A549 (cell line): Measurements from ENCODE around the gene RYR3. TPM values are rescaled to one million over a fixed set of nuclear protein-coding genes. Genes with fewer than 3 reads are reported as not detected.

Experiments
- ATAC-seq, 2 experiments: fragments of 200-7000 bp in 1 of 2; fragments of >200 bp in 1 of 2; cut with Nextera tagmentation in 1 of 2; cut with Tn5 transposase in 1 of 2; 3 replicates each; pipeline versions ENCODE4 v1.8.0 to v1.9.1; 2018 to 2020; ENCODE audit warnings: mild to moderate bottlenecking in 1 of 2, moderate library complexity in 1 of 2
- CTCF ChIA-PET: fragments of 300-600 bp; sonication (Branson Sonifier 250); formaldehyde crosslinking; extraction: SDS; loops from one replicate; lab custom pipeline; 2021; ENCODE audit warnings: antibody characterized with exemption, inconsistent platforms; lab: Yijun Ruan, JAX
- POLR2A ChIA-PET: fragments of 350-600 bp; formaldehyde crosslinking; extraction: SDS; loops from one replicate; lab custom pipeline; 2021; ENCODE audit warnings: antibody characterized with exemption, inconsistent platforms; lab: Yijun Ruan, JAX
- DNase-seq, 2 experiments: peaks; one replicate each; pipeline versions ENCODE4 v3.0.0 to v3.0.0-alpha.2; 2011 to 2016; ENCODE audit warnings: low read depth in 1 of 2, low spot score in 1 of 2
- FAIRE-seq: peaks from 2 replicates; lab custom pipeline; 2011; peaks lifted over from hg19 to GRCh38; lab: Jason Lieb, UNC
- H3K27ac ChIP-seq, 2 experiments: fragments of >200 bp; sonication (Bioruptor Twin); formaldehyde crosslinking; 3 replicates each; pipeline ENCODE4 v1.5.1; 2016 to 2017
- H3K4me1 ChIP-seq: fragments of >200 bp; sonication (Bioruptor Twin); formaldehyde crosslinking; 3 replicates; pipeline ENCODE4 v1.6.1; 2016
- H3K4me2 ChIP-seq: fragments of >200 bp; sonication (Bioruptor Twin); formaldehyde crosslinking; 3 replicates; pipeline ENCODE4 v1.6.1; 2016
- H3K4me3 ChIP-seq: fragments of >200 bp; sonication (Bioruptor Twin); formaldehyde crosslinking; 3 replicates; pipeline ENCODE4 v1.5.1; 2016
- H3K9me3 ChIP-seq: fragments of >200 bp; sonication (Bioruptor Twin); formaldehyde crosslinking; 3 replicates; pipeline ENCODE4 v1.6.1; 2016
- CBX8 ChIP-seq: fragments of 200-600 bp; sonication (generic); IDR thresholded peaks from 2 replicates; pipeline ENCODE4 v1.6.1; 2016
- CHD2 ChIP-seq: fragments of 150-350 bp; IDR thresholded peaks from 2 replicates; pipeline ENCODE4 v1.6.1; 2014; ENCODE audit warnings: low read length; ENCODE audit not compliant: partially characterized antibody
- EP300 ChIP-seq, 2 experiments: fragments of >200 bp; sonication (Bioruptor Twin); formaldehyde crosslinking; IDR thresholded peaks; 2 replicates in 1 of 2; 3 replicates in 1 of 2; pipeline ENCODE4 v1.6.1; 2016 to 2017
- FOSL2 ChIP-seq, 2 experiments: fragments of 450-650 bp in 1 of 2; fragments of >200 bp in 1 of 2; sonication (Bioruptor Twin) in 1 of 2; formaldehyde crosslinking; IDR thresholded peaks; 2 replicates each; pipeline versions ENCODE4 v1.5.0 to v1.6.1; 2016 to 2020; ENCODE audit warnings: mild to moderate bottlenecking in 1 of 2, moderate library complexity in 1 of 2
- GATA3 ChIP-seq: IDR thresholded peaks from 2 replicates; pipeline ENCODE4 v1.6.1; 2012; ENCODE audit warnings: borderline replicate concordance
- HEYL ChIP-seq: fragments of 250-450 bp; sonication (Bioruptor Pico); IDR thresholded peaks from 2 replicates; pipeline ENCODE4 v1.8.0; 2021; ENCODE audit warnings: mild to moderate bottlenecking, moderate library complexity
- HOXB13 ChIP-seq: fragments of 250-450 bp; sonication (Bioruptor Pico); IDR thresholded peaks from 2 replicates; pipeline ENCODE4 v1.5.0; 2020; ENCODE audit warnings: low read depth, mild to moderate bottlenecking, moderate library complexity
- KDM1A ChIP-seq: fragments of 200-600 bp; sonication (generic); IDR thresholded peaks from 2 replicates; pipeline ENCODE4 v1.6.1; 2016; ENCODE audit warnings: low read depth, mild to moderate bottlenecking
- MAFK ChIP-seq: fragments of 450-650 bp; IDR thresholded peaks from 2 replicates; pipeline ENCODE4 v1.6.1; 2014; ENCODE audit not compliant: partially characterized antibody
- MAZ ChIP-seq: fragments of 150-350 bp; IDR thresholded peaks from 2 replicates; pipeline ENCODE4 v1.6.1; 2014; ENCODE audit warnings: antibody characterized with exemption, low read depth, low read length, borderline replicate concordance
- PHF8 ChIP-seq: fragments of 200-600 bp; sonication (generic); IDR thresholded peaks from 2 replicates; pipeline ENCODE4 v1.6.1; 2016; ENCODE audit warnings: low read depth, mild to moderate bottlenecking, antibody characterized with exemption, moderate library complexity, borderline replicate concordance
- POLR2A ChIP-seq: IDR thresholded peaks from 2 replicates; pipeline ENCODE4 v1.6.1; 2012; ENCODE audit warnings: mild to moderate bottlenecking, low read length
- RAD21 ChIP-seq, 2 experiments: fragments of >200 bp in 1 of 2; sonication (Bioruptor Twin) in 1 of 2; formaldehyde crosslinking in 1 of 2; IDR thresholded peaks in 1 of 2; conservative IDR thresholded peaks in 1 of 2; 2 replicates in 1 of 2; 3 replicates in 1 of 2; pipeline ENCODE4 v1.6.1; 2012 to 2018; ENCODE audit warnings: inconsistent platforms in 1 of 2
- RARB ChIP-seq: fragments of 250-450 bp; sonication (Bioruptor Pico); IDR thresholded peaks from 2 replicates; pipeline ENCODE4 v1.8.0; 2021; ENCODE audit warnings: mild to moderate bottlenecking, moderate library complexity
- RCOR1 ChIP-seq: fragments of 150-350 bp; IDR thresholded peaks from 2 replicates; pipeline ENCODE4 v1.6.1; 2014; ENCODE audit warnings: antibody characterized with exemption, low read length, low read depth
- RFX5 ChIP-seq: fragments of 450-650 bp; IDR thresholded peaks from 2 replicates; pipeline ENCODE4 v1.7.1; 2014; ENCODE audit warnings: antibody characterized with exemption, mild to moderate bottlenecking, moderate library complexity
- SMC3 ChIP-seq: fragments of >200 bp; sonication (Bioruptor Twin); formaldehyde crosslinking; IDR thresholded peaks from 3 replicates; pipeline ENCODE4 v1.6.1; 2018; ENCODE audit warnings: inconsistent platforms
- ZC3H11A ChIP-seq: fragments of 450-650 bp; IDR thresholded peaks from 2 replicates; pipeline ENCODE4 v1.6.1; 2014; ENCODE audit warnings: antibody characterized with exemption, mild to moderate bottlenecking
- ZNF302 ChIP-seq: fragments of 250-450 bp; sonication (Bioruptor Pico); IDR thresholded peaks from 2 replicates; pipeline ENCODE4 v1.9.0; 2021; ENCODE audit warnings: inconsistent platforms, mild to moderate bottlenecking, moderate library complexity
- ZSCAN20 ChIP-seq: fragments of 250-450 bp; sonication (Bioruptor Pico); IDR thresholded peaks from 2 replicates; pipeline ENCODE4 v1.8.0; 2022; ENCODE audit warnings: mild to moderate bottlenecking, moderate library complexity
- WGBS: methylation state at CpG from one replicate; pipeline ENCODE4 v1.1.6; 2017; ENCODE audit errors: missing lambda C conversion rate; 5-methylcytosine and 5-hydroxymethylcytosine counted together
- polyA plus RNA-seq, 4 experiments: library from polyadenylated mRNA; depleted of rRNA in 3 of 4; stranded (reverse); fragments of >200 nt; fragmentation: RNase III in 1 of 4; extraction: RNeasy Plus Mini Kit Qiagen cat#74134 plus additional on column Dnase treatment in 1 of 4; gene quantifications; 2 replicates in 3 of 4; 3 replicates in 1 of 4; pipeline ENCODE4 v1.2.3, GENCODE V29; 2011 to 2017
- TF ChIP-seq, protein P1 (sequence below): IDR thresholded peaks from 2 replicates; pipeline ENCODE4 v1.6.1; 2012; ENCODE audit warnings: low read depth, borderline replicate concordance
- TF ChIP-seq, protein P2 (sequence below): fragments of 250-450 bp; sonication (Bioruptor Pico); IDR thresholded peaks from 2 replicates; pipeline ENCODE4 v1.5.0; 2020; ENCODE audit warnings: low read depth, mild to moderate bottlenecking, moderate library complexity
- TF ChIP-seq, protein P3 (sequence below): fragments of >200 bp; sonication (Bioruptor Twin); formaldehyde crosslinking; IDR thresholded peaks from 3 replicates; pipeline ENCODE4 v1.5.1; 2016
- TF ChIP-seq, protein P4 (sequence below): IDR thresholded peaks from 2 replicates; pipeline ENCODE4 v1.6.1; 2012

The RYR3 gene
- polyA plus RNA-seq, 2 of the 4 experiments (the other 2 are of a cell fraction): 0.03 TPM; not detected in 1

DNA sequence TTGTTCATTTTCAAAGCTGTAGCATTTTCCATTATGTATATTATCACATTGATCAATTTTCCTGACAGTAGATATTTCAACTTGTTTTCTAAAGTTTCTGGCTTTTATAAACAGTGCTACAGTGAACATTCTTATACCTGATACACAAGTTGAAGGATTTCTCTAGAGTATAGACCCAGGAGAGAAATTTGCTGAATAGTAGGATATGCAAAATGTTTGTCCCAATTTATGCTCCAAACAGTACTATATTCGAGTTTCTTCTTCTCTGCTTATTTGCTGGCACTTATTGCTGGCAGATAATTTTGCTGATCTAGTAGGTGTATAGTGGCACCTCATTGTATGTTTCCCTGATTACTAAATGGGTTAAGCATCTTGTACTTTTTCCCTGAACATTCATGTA is 540.3 kb downstream of the RYR3 start:
- TF ChIP-seq RARB (CRISPR knock-in tag): no peak
- TF ChIP-seq MAFK: peak; percentile 73
- TF ChIP-seq, all 56 proteins: peak for 1
- 67% methylated on average over 1 of the region's 1 CpG for WGBS
- H3K4me3 ChIP-seq: no peak overlapping the region
- H3K4me2 ChIP-seq: no peak overlapping the region
- H3K27ac ChIP-seq: no peak overlapping the region
- POLR2A ChIA-PET: no interaction called here
- CTCF ChIA-PET: interaction anchor here (0.7 to 1.3 kb wide), 2 partner anchors 9 to 49 kb away, joined by 3 to 4 read pairs; no protein-coding TSS in a partner anchor
- DNase-seq (no peak), ATAC-seq (no peak), FAIRE-seq (no peak)
- H3K9me3 ChIP-seq: no peaks in the 10 kb centered on the region
- H3K4me1 ChIP-seq: peaks cover 9% of the 10 kb centered on the region; the same call in 2 of the 3 replicates

DNA sequence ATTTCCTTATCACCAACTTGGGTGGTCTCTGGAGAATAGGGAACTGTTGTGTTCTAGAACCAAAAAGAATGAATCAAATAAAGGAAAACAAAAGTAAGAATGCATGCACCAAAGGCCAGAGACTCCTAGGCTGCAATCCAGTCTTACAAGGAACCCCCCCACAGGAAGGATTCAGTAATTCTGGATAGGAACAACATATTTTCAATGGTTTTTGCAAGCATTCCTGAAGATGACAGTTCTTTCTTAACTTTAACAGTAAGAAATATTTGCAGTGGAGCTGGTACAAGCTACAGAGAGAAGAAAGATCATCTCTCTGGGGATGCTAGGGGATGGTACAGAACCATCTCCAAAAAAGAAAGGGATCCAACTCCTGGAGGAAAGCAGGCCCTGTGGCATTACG is 541.3 kb downstream of the RYR3 start:
- DNase-seq (no peak), ATAC-seq (no peak), FAIRE-seq (no peak)
- TF ChIP-seq CHD2 (no peak), PHF8 (no peak), HEYL (CRISPR knock-in tag) (no peak), RCOR1 (no peak), MAZ (no peak), HOXB13 (CRISPR knock-in tag) (no peak), ZSCAN20 (CRISPR knock-in tag) (no peak), EP300 (IDR thresholded peaks at IDR 0.05) (no peak), SMC3 (no peak), POLR2A (no peak)
- Histone ChIP-seq H3K4me1 (peaks cover 9% of the 10 kb centered on the region; the same call in 2 of the 3 replicates), H3K4me2 (no peak overlapping the region), H3K4me3 (no peak overlapping the region), H3K27ac (no peak overlapping the region), H3K9me3 (no peaks in the 10 kb centered on the region)
- ChIA-PET CTCF (no interaction called here), POLR2A (no interaction called here)
- WGBS: 64% methylated on average over 1 of the region's 1 CpG

DNA sequence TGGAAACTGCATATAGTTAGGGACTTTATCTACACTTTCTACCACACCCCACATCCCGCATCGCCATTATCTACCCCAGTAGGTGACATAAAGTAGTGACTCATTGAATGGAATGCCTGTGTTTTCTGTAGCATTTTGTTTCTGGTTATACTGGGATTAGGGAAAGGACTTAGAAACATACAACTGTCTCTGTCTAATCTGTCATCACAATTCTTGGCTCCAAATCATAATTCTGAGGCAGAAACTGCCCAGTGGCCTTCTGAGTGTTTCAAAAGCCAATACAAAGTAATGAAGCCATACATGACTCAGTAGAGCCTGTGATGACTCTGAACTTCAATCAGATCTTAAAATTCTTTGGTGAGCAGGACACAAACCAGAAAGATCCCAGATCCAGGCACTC is 541.8 kb downstream of the RYR3 start:
- ChIA-PET POLR2A (no interaction called here), CTCF (no interaction called here)
- Histone ChIP-seq H3K4me2 (no peak overlapping the region), H3K4me3 (no peak overlapping the region), H3K4me1 (peaks cover 9% of the 10 kb centered on the region; the same call in 2 of the 3 replicates), H3K9me3 (no peaks in the 10 kb centered on the region), H3K27ac (no peak overlapping the region)
- DNase-seq: peak; percentile 14 to 18
- 75% methylated on average over 2 of the region's 2 CpGs for WGBS
- ATAC-seq: peak in 1 of 2 experiments; percentile 29; a peak in 2 of 6 replicates
- no peak for TF ChIP-seq ZNF302
- TF ChIP-seq FOSL2 (IDR thresholded peaks at IDR 0.05): no peak
- TF ChIP-seq FOSL2 (CRISPR knock-in tag; IDR thresholded peaks at IDR 0.05): 0 out of 2 replicates have a peak, but pooled peaks have one; percentile 8
- no peak for TF ChIP-seq CBX8
- FAIRE-seq: no peak

DNA sequence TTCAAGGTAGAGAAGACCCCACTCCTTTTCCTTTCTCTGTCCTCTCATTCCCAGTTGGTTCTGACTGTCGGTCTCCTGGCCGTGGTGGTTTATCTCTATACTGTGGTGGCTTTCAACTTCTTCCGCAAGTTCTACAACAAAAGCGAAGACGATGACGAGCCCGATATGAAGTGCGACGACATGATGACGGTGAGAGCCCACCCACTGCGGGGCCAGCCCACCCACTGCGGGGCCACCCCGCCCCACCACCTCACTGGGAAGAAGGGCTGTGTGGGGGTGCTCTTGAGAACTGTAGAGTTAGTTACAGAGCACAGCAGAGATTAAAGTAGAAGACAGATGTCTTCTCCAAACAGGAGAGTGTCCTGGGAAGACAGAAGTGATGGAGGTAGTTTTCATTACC is 547.0 kb downstream of the RYR3 start:
- TF ChIP-seq RAD21 (conservative IDR thresholded peaks at IDR 0.05 in 1 of 2, IDR thresholded peaks at IDR 0.05 in 1 of 2): no peak
- no peak for TF ChIP-seq RARB (CRISPR knock-in tag)
- TF ChIP-seq, protein P1, sequence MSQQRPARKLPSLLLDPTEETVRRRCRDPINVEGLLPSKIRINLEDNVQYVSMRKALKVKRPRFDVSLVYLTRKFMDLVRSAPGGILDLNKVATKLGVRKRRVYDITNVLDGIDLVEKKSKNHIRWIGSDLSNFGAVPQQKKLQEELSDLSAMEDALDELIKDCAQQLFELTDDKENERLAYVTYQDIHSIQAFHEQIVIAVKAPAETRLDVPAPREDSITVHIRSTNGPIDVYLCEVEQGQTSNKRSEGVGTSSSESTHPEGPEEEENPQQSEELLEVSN: no peak
- TF ChIP-seq KDM1A: no peak
- TF ChIP-seq ZC3H11A: no peak
- no peak for TF ChIP-seq CBX8
- no peak for TF ChIP-seq ZNF302
- no peak for TF ChIP-seq SMC3
- TF ChIP-seq GATA3: no peak
- no peak for TF ChIP-seq RFX5
- TF ChIP-seq, protein P2, sequence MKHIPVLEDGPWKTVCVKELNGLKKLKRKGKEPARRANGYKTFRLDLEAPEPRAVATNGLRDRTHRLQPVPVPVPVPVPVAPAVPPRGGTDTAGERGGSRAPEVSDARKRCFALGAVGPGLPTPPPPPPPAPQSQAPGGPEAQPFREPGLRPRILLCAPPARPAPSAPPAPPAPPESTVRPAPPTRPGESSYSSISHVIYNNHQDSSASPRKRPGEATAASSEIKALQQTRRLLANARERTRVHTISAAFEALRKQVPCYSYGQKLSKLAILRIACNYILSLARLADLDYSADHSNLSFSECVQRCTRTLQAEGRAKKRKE (CRISPR knock-in tag): no peak
- TF ChIP-seq, protein P3, sequence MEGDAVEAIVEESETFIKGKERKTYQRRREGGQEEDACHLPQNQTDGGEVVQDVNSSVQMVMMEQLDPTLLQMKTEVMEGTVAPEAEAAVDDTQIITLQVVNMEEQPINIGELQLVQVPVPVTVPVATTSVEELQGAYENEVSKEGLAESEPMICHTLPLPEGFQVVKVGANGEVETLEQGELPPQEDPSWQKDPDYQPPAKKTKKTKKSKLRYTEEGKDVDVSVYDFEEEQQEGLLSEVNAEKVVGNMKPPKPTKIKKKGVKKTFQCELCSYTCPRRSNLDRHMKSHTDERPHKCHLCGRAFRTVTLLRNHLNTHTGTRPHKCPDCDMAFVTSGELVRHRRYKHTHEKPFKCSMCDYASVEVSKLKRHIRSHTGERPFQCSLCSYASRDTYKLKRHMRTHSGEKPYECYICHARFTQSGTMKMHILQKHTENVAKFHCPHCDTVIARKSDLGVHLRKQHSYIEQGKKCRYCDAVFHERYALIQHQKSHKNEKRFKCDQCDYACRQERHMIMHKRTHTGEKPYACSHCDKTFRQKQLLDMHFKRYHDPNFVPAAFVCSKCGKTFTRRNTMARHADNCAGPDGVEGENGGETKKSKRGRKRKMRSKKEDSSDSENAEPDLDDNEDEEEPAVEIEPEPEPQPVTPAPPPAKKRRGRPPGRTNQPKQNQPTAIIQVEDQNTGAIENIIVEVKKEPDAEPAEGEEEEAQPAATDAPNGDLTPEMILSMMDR: no peak
- no peak for TF ChIP-seq POLR2A
- TF ChIP-seq, protein P4, sequence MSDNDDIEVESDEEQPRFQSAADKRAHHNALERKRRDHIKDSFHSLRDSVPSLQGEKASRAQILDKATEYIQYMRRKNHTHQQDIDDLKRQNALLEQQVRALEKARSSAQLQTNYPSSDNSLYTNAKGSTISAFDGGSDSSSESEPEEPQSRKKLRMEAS: no peak
- POLR2A ChIA-PET: no interaction called here
- CTCF ChIA-PET: no interaction called here
- H3K4me2 ChIP-seq: no peak overlapping the region
- no peak overlapping the region for H3K4me3 ChIP-seq
- peaks cover 9% of the 10 kb centered on the region; the same call in 2 of the 3 replicates for H3K4me1 ChIP-seq
- no peak overlapping the region for H3K27ac ChIP-seq
- H3K9me3 ChIP-seq: no peaks in the 10 kb centered on the region
- DNase-seq: no peak
- ATAC-seq: no peak
- no peak for FAIRE-seq
- 96% methylated on average over 13 of the region's 13 CpGs for WGBS
